CD4-positive, alpha-beta T cell (primary cell): ENCODE results near the gene LPP. TPM values are rescaled to one million over a fixed set of nuclear protein-coding genes. Genes with fewer than 3 reads are reported as not detected.

Experiments used
- ATAC-seq: fragments of 200-7000 bp; cut with Tn5 transposase; one replicate; pipeline ENCODE4 v1.10.0; 2022; ENCODE audit warnings: mild to moderate bottlenecking; ENCODE audit not compliant: poor library complexity
- CTCF ChIA-PET: fragments of 350-600 bp; sonication (Branson Sonifier 250); formaldehyde crosslinking; loops from one replicate; lab custom pipeline; 2021; ENCODE audit warnings: antibody characterized with exemption, inconsistent platforms; lab: Charles Lee
- POLR2A ChIA-PET: fragments of 350-600 bp; sonication (Branson Sonifier 250); formaldehyde crosslinking; loops from one replicate; lab custom pipeline; 2021; ENCODE audit warnings: antibody characterized with exemption, inconsistent platforms; lab: Charles Lee
- DNase-seq, 14 experiments: peaks; one replicate each; pipeline ENCODE4 v3.0.0-alpha.2; 2013 to 2020; ENCODE audit warnings: mixed read lengths in 2 of 14
- H3K27ac ChIP-seq, 2 donors: one replicate each; pipeline versions ENCODE4 v1.5.1 to v1.7.0; 2013; ENCODE audit warnings: low read length in 2 of 2, low read depth in 1 of 2, mild to moderate bottlenecking in 1 of 2
- H3K27me3 ChIP-seq, 2 experiments: 1 replicate in 1 of 2; 2 replicates in 1 of 2; pipeline versions ENCODE4 v1.6.1 to v1.7.0; 2013; ENCODE audit warnings: low read length in 2 of 2, control low read depth in 1 of 2, mild to moderate bottlenecking in 1 of 2, moderate library complexity in 1 of 2; ENCODE audit not compliant: insufficient read depth in 2 of 2, control insufficient read depth in 1 of 2
- H3K36me3 ChIP-seq: one replicate; pipeline ENCODE4 v1.6.1; 2013; ENCODE audit warnings: low read length, control low read depth; ENCODE audit not compliant: insufficient read depth
- H3K4me1 ChIP-seq: one replicate; pipeline ENCODE4 v1.6.1; 2013; ENCODE audit warnings: low read length, control low read depth; ENCODE audit not compliant: insufficient read depth
- H3K4me3 ChIP-seq: one replicate; pipeline ENCODE4 v1.5.1; 2013; ENCODE audit warnings: mild to moderate bottlenecking, low read length, moderate library complexity
- H3K9me3 ChIP-seq, 2 experiments: 1 replicate in 1 of 2; 2 replicates in 1 of 2; pipeline versions ENCODE4 v1.6.1 to v1.7.0; 2013; ENCODE audit warnings: low read length in 2 of 2, mild to moderate bottlenecking in 2 of 2, control low read depth in 1 of 2, moderate library complexity in 1 of 2; ENCODE audit not compliant: control insufficient read depth in 1 of 2, insufficient read depth in 1 of 2
- H3K27ac Mint-ChIP-seq: one replicate; pipeline ENCODE4 v1.8.0; 2020; ENCODE audit warnings: mixed read lengths
- H3K27me3 Mint-ChIP-seq: one replicate; pipeline ENCODE4 v1.8.0; 2021; ENCODE audit warnings: mixed read lengths
- H3K36me3 Mint-ChIP-seq: one replicate; pipeline ENCODE4 v1.8.0; 2021; ENCODE audit warnings: low read depth, mixed read lengths
- H3K4me1 Mint-ChIP-seq: one replicate; pipeline ENCODE4 v1.8.0; 2021; ENCODE audit warnings: low read depth, mixed read lengths
- H3K4me3 Mint-ChIP-seq: one replicate; pipeline ENCODE4 v1.8.0; 2020; ENCODE audit warnings: mild to moderate bottlenecking, mixed read lengths
- H3K9me3 Mint-ChIP-seq: one replicate; pipeline ENCODE4 v1.8.0; 2020; ENCODE audit warnings: mixed read lengths
- CTCF ChIP-seq: fragments of 200-600 bp; IDR thresholded peaks from one replicate; pipeline ENCODE4 v1.8.0; 2022; ENCODE audit warnings: antibody characterized with exemption, mild to moderate bottlenecking
- intact Hi-C, 2 experiments: fragments of 100-400 bp; cut with DNase I in 1 of 2; cut with micrococcal nuclease in 1 of 2; formaldehyde crosslinking; loops; one replicate each; pipeline versions ENCODE4 v1.15.1 to v1.9.0; 2023 to 2025; cut with DNase I, micrococcal nuclease
- total RNA-seq, 174 experiments: library from RNA in 2 of 174; stranded (reverse) in 2 of 174; gene quantifications; one replicate each; pipeline ENCODE4 v1.2.3 and lab custom pipeline; 2021 to 2026

The LPP gene
- total RNA-seq, 2 experiments from 2014 or later: 45.6 to 45.9 TPM

GRCh38 chr3:188673646-188674186 is 519.8 kb downstream of the LPP start:
- Mint-ChIP-seq H3K36me3 (peaks cover 3% of the 10 kb centered on the region), H3K4me1 (peaks cover 13% of the 10 kb centered on the region), H3K4me3 (no peak overlapping the region), H3K9me3 (no peaks in the 10 kb centered on the region), H3K27me3 (no peaks in the 10 kb centered on the region), H3K27ac (no peak overlapping the region)
- no peak for TF ChIP-seq CTCF
- intact Hi-C loops: no loop called here
- Histone ChIP-seq H3K36me3 (no peaks in the 10 kb centered on the region), H3K4me3 (no peak overlapping the region), H3K27ac (no peak overlapping the region), H3K9me3 (no peaks in the 10 kb centered on the region), H3K27me3 (no peaks in the 10 kb centered on the region), H3K4me1 (no peaks in the 10 kb centered on the region)
- no peak for ATAC-seq
- CTCF ChIA-PET: interaction anchor here (1.3 kb wide), 1 partner anchor 14 kb away, joined by 3 read pairs; no protein-coding TSS in a partner anchor
- DNase-seq: no peak
- POLR2A ChIA-PET: no interaction called here

- Mint-ChIP-seq H3K36me3 (no peaks in the 10 kb centered on the region), H3K4me1 (peaks cover 13% of the 10 kb centered on the region), H3K27me3 (no peaks in the 10 kb centered on the region), H3K9me3 (no peaks in the 10 kb centered on the region), H3K27ac (no peak overlapping the region), H3K4me3 (no peak overlapping the region)
- Histone ChIP-seq H3K9me3 (no peaks in the 10 kb centered on the region), H3K36me3 (no peaks in the 10 kb centered on the region), H3K27ac (no peak overlapping the region), H3K4me1 (no peaks in the 10 kb centered on the region), H3K27me3 (no peaks in the 10 kb centered on the region), H3K4me3 (no peak overlapping the region)
- intact Hi-C loops: no loop called here
- DNase-seq (no peak), ATAC-seq (no peak)
- CTCF ChIA-PET: no interaction called here
- POLR2A ChIA-PET: no interaction called here
- no peak for TF ChIP-seq CTCF
Observed at GRCh38 chr3:188674595-188674994, 520.6 kb downstream of the LPP start.

GRCh38 chr3:188677344-188677743 is 523.4 kb downstream of the LPP start:
- no peaks in the 10 kb centered on the region for H3K27me3 Mint-ChIP-seq
- Histone ChIP-seq H3K4me3 (no peak overlapping the region), H3K4me1 (no peaks in the 10 kb centered on the region), H3K27ac (no peak overlapping the region), H3K27me3 (no peaks in the 10 kb centered on the region), H3K36me3 (no peaks in the 10 kb centered on the region), H3K9me3 (no peaks in the 10 kb centered on the region)
- no peak for TF ChIP-seq CTCF
- no peaks in the 10 kb centered on the region for H3K36me3 Mint-ChIP-seq
- CTCF ChIA-PET: no interaction called here
- intact Hi-C loops: no loop called here
- H3K27ac Mint-ChIP-seq: no peak overlapping the region
- peaks cover 4% of the 10 kb centered on the region for H3K4me1 Mint-ChIP-seq
- H3K9me3 Mint-ChIP-seq: no peaks in the 10 kb centered on the region
- H3K4me3 Mint-ChIP-seq: no peak overlapping the region
- POLR2A ChIA-PET: no interaction called here
- no peak for DNase-seq
- ATAC-seq: no peak
